HG03108 (cell line): ENCODE measurements around the gene NIN.

Experiments
- ATAC-seq: cut with Tn5 transposase; IDR thresholded peaks from one replicate; pipeline ENCODE4 v1.9.1; 2021; ENCODE audit warnings: moderate library complexity; ENCODE audit not compliant: unreplicated experiment

Gene NIN

DNA sequence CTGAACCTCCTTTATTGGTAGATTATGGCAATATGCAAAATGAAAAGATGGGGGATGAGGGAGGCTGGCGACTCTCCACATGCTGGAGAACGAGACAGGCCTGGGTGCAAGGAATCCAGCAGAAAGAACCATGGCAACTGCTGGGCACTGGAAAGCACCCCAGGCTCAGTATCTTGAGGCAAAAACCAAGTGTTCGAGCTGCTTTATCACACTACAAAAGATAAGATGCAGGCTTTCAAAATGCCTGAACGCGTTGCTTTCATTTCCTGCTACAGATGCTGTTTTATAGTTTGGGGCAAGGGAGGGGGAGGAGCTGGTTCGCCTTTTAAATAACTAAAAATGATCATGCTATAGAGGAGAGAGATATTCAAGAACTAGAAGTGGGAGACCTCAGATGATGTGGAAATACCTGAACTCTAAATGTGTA lies 38.9 kb downstream of the NIN start:
- no peak for ATAC-seq

DNA sequence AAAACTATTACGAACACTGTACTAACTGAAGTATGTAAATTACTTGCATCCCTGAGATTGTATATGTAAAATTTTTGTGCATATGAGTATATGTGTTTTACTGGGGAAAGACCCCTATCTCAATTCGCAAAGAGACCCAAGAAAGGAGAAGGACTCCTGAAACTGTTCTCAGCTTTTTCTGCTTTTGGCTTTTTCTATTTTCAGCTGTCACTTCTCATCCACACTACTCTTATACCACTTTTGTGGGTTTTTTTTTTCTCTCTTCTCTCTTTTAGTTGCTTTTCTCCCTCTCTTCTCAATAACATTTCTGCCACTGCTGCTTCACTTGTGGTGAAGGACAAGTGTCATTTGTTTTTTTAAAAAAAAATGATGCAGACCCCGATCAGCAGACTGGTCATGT lies 39.8 kb downstream of the NIN start:
- peak; percentile 18 for ATAC-seq

DNA sequence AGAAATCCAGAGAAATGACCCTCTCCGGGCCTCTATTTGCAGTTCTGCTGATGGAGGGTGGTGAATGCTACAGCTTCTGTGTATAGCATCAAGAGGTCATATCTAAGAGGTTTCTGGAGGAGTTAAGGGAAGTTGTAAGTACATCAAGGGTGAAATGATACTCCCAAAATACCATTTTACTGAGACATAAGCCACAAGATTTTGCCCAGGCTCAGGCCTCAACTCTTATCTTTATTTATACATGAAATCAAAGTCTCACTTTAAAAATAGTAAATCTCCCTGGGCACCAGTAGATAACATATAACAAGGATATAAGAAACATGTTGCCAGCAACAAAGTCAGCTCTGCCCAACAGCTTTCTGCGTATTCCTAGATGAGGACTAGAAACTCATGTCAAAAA lies 40.4 kb downstream of the NIN start:
- no peak for ATAC-seq

DNA sequence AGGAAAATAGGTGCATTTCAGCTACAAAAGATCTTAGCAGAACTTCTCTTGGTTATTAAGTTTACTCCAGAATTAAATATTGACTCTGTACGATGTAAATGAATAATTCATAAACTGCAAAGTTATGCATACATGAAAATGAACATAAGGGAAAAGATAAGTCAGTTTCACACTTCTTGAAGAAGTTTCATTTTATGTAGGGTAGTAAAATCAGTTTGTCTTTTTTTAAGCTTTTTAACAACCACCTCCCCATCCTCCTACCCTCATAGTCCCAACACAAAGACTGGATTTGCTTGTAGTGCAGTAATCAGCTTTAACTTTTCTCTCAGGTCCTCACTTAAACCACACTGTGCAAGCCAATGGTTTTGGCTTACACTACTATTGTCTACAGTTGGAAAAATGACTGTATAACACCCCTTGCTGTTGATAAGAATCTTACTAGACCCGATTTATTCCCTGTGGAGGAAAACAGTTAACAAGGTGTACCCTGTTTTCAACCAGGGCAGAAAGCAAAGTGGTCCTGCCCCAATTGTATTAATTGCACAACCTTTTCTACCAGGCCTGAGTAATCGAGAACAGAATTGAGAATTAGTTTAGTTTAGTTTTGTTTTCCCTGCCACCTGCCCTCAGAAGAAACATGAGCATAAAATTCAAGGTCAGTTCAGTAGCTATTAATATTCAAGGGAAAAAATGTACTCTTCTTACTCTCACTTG lies 44.1 kb downstream of the NIN start:
- no peak for ATAC-seq

DNA sequence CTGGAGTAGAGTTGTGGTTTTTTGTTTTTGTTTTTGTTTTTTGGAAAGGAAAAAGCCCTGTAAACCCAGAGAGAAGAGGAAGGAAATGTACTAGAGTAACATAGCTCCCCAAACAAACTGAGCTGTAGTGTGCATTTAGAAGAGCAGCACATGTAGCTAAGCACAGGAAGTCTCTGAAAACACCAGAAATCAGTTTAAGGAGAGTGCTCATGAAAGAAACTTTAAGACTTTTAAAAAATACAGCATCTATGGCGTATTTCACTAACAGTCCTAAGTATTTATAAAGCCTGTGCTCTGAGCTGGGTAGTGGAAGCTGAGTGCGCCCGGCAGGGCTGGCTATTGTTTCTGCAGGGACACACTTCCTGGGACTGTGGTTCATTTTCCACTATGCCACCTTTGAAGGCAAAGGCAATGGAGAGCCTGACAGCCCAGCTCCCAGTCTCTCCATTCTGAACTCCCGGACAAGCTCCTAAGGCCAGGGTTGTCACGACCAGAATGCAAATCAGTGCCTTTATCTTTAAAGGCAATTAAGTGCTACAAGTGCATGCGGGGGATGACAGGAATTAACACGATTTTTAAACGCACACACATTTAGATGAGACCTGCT lies 45.4 kb downstream of the NIN start:
- ATAC-seq, result no peak

DNA sequence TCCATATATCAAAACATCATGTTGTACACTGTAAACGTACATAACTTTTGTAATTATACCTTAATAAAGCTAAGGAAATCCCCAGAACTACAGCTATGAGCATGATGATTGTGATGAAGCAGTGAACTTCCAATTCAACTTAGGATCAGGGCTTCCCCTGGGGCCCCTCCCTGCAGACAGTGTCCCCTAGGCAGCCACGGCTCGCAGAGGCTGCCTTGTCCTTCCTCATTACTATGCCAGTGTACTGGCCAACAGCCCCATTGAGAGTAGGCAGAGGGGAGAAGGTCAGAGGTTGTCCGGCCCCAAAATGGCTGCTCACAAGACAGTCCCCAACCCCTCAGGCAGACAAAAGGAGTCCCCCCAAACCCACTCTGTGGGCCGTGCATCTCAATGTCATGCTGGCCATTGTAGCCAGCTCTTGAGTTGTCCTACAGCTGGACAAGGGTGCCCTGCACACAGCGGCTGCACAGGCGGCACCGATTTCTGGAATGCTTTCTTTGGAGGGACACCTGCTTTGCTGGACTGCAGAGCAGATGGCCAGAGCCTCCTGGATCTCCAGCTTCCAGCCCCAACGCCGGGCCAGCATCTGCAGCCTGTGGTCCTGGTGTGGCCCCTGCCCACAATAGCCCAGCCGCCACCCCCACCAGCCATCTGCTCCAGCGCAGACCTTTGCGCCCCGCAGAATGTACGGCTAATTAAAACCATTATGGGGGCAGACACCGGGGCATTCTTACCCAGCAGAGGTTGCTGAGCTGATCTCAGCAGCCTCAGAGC lies 46.1 kb downstream of the NIN start:
- ATAC-seq, result no peak

DNA sequence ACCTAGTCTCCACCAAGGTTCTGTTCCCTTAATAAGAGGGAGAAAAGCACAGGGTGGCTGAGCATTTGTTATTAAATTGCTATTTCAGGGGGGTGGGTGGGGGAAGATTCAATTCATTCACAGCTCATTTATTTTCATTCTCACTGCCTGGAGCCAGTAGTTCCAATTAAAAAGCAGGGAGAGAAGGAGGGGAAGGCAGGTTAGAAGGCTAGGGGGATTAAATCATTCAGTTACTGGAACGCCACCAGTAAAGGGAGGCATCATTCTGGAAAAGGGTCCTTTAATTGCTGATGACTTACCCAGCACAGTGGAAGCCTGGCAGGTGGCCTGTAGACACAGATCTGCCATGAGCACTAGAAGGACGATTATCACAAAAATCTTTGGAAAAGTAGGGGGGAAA lies 47.4 kb downstream of the NIN start:
- no peak for ATAC-seq

DNA sequence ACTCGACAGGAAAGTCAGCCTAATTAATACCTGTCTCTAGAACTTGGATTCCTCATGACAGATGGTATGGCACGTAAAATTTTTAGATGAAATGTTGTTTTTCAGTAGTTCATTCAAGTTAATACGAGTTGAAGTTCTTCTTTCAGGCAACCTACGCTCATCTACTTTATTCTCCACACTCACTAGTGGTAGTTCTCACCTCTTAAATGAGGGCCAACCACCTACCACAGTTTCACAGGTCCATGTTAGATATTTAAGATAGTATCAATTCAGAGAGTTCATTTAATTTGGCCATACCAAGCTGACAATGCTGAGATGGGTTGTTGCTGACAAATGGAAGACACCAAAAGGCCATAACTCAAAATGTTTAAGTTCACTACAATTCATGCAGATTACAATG lies 50.6 kb downstream of the NIN start:
- ATAC-seq, result no peak

DNA sequence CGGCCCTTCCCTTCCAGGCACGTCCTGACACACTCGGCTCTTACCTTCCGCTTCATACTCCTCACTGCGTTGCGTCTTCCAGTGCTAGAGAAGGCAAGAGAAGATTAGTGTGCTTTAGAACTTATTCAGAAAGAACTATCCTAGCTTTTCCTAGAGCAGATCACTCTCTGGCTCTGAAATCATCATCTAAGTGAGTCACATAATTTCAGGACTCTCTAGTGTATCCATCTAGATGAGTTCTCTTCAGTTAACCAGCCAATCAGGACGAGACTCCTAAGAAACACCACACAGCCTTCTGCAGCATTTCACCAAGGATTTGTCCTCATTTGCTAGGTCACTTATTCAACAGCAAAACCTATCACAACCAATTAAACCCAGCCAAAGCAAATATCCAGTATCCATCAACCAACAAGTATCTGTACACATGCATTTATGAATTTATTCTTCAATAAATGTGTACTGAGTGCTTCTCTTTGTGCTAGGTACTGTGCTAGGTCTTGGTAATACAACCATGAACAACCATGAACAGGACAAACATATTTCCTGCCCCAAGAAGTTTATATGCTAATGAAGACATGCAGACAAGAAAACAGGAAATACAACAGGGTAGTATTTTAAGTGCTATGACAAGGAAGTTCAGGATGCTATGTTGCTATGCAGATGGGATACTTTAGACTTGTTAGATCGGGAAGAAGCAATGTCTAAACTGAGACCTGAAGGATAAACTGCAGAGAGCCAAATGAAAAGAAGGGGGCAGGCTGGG lies 52.1 kb downstream of the NIN start:
- no peak for ATAC-seq

DNA sequence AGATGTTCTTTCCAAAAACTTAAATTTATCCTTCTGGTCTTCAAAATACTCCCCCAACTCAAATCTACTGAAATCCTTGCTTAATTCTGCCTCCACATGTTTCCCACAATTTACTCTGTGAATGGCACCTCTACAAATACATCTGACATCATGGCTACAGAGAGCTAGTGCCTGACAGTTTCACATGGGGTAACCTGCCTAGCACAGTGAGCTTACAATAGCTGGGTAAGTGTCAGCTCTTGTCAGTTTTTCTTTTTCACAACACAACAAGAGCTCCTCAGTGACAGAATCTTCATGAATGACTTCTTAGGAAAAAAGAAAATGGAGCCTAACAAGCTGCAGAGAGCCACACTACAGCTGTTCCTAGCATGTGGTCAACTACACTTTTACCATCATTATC lies 54.4 kb downstream of the NIN start:
- no peak for ATAC-seq

DNA sequence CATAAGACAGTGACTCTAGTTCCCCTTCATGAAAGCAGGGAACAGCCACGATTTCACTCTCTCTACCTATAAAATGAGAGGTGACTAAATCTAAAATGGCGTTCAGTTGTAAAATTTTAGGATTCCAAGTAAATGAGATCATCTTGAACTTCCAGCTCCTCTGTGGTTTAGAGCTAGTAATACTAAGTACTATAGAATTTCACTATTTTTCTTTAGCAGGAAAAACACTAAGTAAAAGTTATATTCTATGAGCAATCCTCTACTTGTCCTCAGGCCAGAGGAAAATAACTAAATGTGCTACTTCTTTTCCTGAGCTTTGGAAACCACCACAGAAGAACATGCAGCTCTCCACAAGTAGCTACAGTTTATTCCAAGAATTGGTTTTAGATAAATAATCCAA lies 55.6 kb downstream of the NIN start:
- ATAC-seq, result no peak

DNA sequence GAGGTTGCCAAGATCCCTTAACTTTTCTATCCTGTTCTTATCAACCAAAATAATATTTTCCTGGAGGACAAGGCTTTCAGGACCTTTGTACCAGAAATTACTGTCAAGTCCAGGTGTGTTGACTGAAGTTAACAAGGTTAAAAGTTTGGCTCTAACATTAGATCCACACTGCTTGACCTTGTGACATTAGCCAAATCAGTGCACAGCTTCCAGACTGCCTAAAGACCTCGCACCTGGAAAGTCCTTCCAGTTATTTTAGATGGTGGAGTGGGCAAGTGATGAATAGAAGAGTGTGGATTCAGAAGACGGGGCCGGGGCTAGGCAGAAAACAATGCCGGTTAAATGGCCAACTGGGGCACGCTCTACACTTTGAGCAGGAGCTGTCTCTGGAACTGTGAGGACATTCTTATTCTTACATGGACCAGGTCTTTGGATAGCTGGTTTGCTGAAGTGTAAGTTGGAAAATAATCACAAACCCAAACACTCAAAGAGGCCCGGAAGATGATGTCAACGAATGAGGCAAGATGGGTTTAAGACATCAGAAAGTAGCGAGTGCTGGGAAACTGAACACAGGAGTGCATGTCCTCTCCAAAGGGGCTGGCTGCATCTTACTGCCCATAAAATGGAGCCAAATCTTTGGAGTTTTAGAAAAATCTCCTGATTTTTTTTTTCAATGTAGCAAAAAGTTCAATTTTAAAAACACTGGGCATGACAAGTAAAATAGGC lies 56.3 kb downstream of the NIN start:
- no peak for ATAC-seq

DNA sequence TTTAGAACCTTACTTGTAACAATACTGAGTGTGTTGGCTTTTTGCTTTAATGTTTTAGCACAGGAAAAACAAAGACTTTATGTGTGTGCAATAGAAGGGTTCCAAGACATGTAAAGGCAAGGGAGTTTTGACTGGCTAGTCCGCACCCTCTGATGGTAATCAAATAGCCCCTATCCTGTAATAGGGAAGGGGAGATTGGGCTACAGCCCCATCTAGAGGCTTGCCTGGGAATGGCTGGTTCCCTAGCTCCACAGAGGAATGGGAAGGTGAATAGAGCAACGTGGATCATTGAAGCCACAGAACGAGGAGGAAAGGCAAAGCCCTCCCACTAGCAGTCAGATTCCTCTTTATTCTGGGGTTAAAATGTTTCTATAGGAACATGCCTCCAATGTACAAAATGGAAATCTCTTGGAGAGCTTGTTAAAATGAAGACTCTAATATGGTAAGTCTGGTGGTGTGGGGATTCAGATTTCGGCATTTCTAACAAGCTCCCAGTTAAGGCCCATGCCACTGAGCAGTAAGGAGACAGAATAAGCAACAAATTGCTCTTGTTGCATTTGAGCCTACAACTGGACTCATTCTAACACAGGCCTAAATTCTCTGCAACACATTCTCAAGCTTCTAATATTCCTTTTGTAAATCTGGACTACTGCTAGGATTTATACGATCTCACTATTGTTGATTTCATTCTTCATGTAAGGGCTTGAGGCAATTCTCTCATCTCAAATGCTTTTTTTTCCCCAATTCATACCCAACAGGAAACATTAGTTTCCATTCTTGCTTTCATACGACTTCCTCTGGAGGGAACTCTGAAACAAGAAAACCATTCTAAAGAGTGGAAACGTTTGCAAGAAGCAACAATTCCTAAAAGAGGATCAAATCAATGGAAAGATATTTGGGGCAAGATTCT lies 57.1 kb downstream of the NIN start:
- no peak for ATAC-seq

DNA sequence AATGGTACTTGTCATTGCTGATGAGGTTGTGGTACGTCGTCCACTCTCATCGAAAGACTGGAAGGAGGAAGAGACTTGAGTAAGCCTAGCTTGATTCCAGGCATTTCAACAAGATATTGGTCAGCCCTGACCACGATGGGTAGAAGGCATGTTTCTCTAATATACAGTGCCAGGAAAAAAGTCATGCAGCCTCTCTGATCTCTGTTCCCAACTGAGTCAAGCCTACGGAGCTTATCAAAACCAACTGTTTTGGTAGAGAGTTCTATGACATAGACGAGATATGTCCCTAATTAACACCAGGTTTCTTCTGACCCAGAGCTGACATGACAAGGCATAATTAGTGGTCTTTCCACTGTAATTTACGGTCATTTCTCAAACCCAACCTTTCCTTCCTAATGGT lies 58.5 kb downstream of the NIN start:
- no peak for ATAC-seq

DNA sequence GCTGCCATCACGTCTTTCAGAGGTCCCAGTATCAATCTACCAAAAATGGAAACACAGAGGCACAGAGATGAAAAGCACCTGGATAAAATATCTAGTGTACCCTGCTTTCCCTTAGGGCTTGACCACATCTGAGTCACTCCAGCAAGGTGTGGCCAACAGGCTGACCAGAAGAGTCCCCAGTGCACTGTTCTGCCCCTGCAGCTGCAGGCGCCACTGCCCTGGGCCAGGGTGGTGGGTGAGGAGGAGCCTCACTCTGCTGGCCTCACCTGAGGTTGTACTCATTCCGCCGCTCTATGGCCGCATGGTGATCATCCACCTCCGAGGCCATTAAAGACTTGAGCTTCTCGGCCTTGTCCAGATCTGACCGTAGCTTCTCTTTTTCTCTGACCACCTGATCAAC lies 60.4 kb downstream of the NIN start:
- no peak for ATAC-seq

DNA sequence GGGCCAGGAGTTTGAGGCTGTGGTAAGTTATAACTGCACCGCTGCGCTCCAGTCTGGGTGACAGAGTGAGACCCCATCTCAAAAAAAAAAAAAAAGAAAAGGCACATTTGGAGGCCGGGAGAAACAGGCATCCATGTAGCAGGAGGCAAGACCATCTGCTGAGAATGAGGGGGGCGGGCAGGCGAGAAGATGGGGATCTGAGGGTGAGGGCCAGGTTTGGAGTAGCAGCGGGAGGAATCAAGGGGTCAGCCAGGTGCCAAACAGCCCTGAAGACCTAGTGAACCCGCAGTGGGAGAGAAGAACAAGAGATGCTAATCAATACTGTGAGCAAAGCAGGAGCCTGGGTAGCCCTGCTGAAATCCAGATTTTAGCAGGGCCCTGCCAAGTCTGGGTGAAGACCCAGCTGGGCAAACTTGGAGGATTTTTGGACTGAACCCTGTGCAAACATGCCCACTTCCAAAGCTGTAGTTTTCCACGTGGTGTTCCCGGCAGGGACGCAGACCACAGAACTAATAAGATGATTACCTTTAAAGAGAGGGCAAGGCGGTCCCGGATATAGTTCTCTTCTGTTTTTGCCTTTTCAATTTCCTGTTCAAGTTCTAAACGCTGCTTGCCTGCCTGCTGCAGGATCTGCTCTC lies 61.0 kb downstream of the NIN start:
- ATAC-seq, result no peak

DNA sequence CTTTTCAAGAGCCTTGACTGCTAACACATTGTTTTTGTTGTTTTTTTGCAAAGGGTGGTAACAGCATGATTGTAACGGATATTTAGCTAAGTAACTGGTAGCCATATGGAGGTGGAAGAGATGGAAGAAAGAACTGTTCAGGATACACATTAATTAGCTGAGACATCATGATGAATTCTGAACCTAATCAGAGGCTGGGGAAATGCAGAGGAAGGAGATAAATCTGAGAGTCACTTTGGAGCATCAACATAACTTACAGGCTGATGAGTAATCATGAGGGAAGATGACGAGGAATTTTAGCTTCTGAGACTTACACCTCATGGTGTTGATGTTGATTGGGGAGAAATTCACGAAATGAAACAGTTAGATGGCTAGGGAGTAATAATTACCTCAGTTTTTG lies 62.3 kb downstream of the NIN start:
- no peak for ATAC-seq

DNA sequence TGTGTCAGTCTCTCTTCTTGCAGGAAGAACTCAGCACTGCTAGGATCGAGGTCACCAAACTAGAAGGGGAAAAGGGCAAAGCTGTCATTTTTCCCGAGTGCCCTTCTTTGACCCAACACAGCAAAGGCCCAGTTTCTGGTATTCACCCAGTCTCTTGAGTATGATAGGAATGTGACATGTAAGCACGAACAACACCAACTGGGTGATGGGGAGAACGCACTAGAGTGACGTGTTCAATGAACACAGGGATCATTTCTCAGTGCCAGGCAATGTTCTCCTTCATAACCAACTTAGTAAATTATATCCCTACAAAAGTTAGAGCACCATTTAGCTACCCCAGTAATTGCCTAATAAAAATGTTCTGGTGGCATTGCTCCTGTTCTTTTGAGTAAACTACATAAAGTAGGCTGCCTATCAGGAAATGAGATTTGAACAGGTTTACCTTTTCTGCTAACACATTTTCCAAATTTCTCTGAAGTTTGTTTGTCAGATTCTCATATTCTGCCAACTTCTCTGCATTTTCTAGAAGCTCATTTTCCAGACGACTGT lies 64.5 kb downstream of the NIN start:
- ATAC-seq, result no peak

DNA sequence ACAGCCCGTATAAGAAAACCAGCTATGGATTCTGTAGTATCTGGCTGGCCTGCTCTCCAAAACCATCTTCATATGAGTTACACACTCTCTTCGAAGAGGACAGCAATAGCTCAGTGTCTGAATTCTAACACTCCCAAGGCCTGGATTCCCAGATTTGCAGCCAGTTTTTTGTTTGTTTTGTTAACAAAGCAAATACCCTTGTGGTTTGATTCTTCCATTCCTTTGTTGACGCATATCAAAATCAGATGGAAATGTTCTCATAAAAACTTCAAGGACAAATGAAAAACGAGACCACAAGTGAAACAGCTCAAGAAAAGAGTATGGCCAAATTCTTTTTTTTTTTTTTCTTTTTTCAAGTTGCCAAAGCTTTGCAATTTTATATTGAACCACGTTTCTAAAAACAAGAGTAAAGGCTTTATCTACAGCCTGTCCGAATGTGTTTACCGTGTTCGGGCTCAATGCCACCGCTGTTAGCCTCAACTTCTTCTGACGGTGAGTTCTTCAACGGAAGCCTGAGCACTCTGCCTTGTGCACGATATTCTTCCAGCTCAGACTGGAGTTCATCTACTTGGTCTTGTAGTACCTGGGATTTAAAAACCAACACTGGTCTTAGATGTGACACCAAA lies 67.5 kb downstream of the NIN start:
- ATAC-seq, result no peak
